ENCODE data around the gene KCNQ4. TPM values are rescaled to one million over a fixed set of nuclear protein-coding genes. Genes with fewer than 3 reads are reported as not detected.

The KCNQ4 gene
- total and polyA plus RNA-seq, 3 donors from 2014 or later = 1.4 to 2.4 (median 2.3) TPM

GRCh38 chr1:40743452-40743851, 40.1 kb upstream of the KCNQ4 start:
- H3K36me3 ChIP-seq (ENCODE audit: low read depth, missing control alignments) = no peaks in the 10 kb centered on the region

GRCh38 chr1:40743860-40744259, 39.7 kb upstream of the KCNQ4 start:
- no peaks in the 10 kb centered on the region for H3K9me3 ChIP-seq
- 100% methylated on average over 3 of the region's 3 CpGs for WGBS, 2 donors
- H3K36me3 ChIP-seq (ENCODE audit: low read depth, missing control alignments) = no peaks in the 10 kb centered on the region
- H3K27me3 ChIP-seq = no peaks in the 10 kb centered on the region
- no peak overlapping the region for H3K27ac ChIP-seq
- no peak overlapping the region for H3K4me3 ChIP-seq
- H3K4me1 ChIP-seq = peaks cover 6% of the 10 kb centered on the region
- DNase-seq = no peak
- intact Hi-C loops (cut with DNase I; ENCODE audit: low total_unique reads) = no loop called here
- TF ChIP-seq POLR2A (IDR thresholded peaks at IDR 0.05) (no peak), CTCF (IDR thresholded peaks at IDR 0.05) (no peak)

More at GRCh38 chr1:40743452-40743851, 40.1 kb upstream of the KCNQ4 start:
- Histone ChIP-seq H3K27me3 (no peaks in the 10 kb centered on the region), H3K4me1 (peaks cover 6% of the 10 kb centered on the region), H3K9me3 (no peaks in the 10 kb centered on the region), H3K4me3 (no peak overlapping the region), H3K27ac (no peak overlapping the region)
- DNase-seq = no peak
- WGBS, 2 donors = 95% methylated on average over 3 of the region's 3 CpGs
- intact Hi-C loops (cut with DNase I; ENCODE audit: low total_unique reads) = no loop called here
- TF ChIP-seq CTCF (IDR thresholded peaks at IDR 0.05) = no peak
- no peak for TF ChIP-seq POLR2A (IDR thresholded peaks at IDR 0.05)

- H3K4me3 ChIP-seq = no peak overlapping the region
- H3K27ac ChIP-seq = no peak overlapping the region
Observed at GRCh38 chr1:40745176-40745575, 38.4 kb upstream of the KCNQ4 start.

GRCh38 chr1:40746344-40747090, 37.1 kb upstream of the KCNQ4 start:
- TF ChIP-seq CTCF (IDR thresholded peaks at IDR 0.05) = no peak
- TF ChIP-seq POLR2A (IDR thresholded peaks at IDR 0.05) = no peak
- Histone ChIP-seq H3K36me3 (ENCODE audit: low read depth, missing control alignments) (no peaks in the 10 kb centered on the region), H3K27me3 (no peaks in the 10 kb centered on the region), H3K4me3 (no peak overlapping the region), H3K9me3 (no peaks in the 10 kb centered on the region), H3K27ac (no peak overlapping the region), H3K4me1 (no peaks in the 10 kb centered on the region)
- intact Hi-C loops (cut with DNase I; ENCODE audit: low total_unique reads) = no loop called here
- WGBS, 2 donors = 83 to 92% methylated on average over 2 of the region's 2 CpGs
- no peak for DNase-seq

More at GRCh38 chr1:40745176-40745575, 38.4 kb upstream of the KCNQ4 start:
- no peak for DNase-seq
- 28 to 36% methylated on average over 1 of the region's 1 CpG for WGBS, 2 donors
- Histone ChIP-seq H3K27me3 (no peaks in the 10 kb centered on the region), H3K36me3 (ENCODE audit: low read depth, missing control alignments) (no peaks in the 10 kb centered on the region), H3K9me3 (no peaks in the 10 kb centered on the region), H3K4me1 (peaks cover under 1% of the 10 kb centered on the region)
- no peak for TF ChIP-seq CTCF (IDR thresholded peaks at IDR 0.05)
- TF ChIP-seq POLR2A (IDR thresholded peaks at IDR 0.05) = no peak
- intact Hi-C loops (cut with DNase I; ENCODE audit: low total_unique reads) = no loop called here
